Measurements from ENCODE around the gene C6orf62.

- no peak for TF ChIP-seq CTCF (IDR thresholded peaks at IDR 0.05)
- no peak for TF ChIP-seq EZH2 (IDR thresholded peaks at IDR 0.05; ENCODE audit: borderline replicate concordance, insufficient read depth, low read depth, low read length, poor library complexity, severe bottlenecking)
These were observed 28.4 kb downstream of the C6orf62 start for GRCh38 chr6:24690593-24690992.
